HT-29 (cell line): Measurements from ENCODE around the gene TMPRSS2. TPM values are rescaled to one million over a fixed set of nuclear protein-coding genes. Genes with fewer than 3 reads are reported as not detected.

ENCODE experiments used
- DNase-seq: peaks from one replicate; pipeline ENCODE4 v3.0.0-alpha.2; 2015; ENCODE audit warnings: low spot score
- total RNA-seq: library from RNA; depleted of rRNA; stranded (reverse); fragments of >200 nt; shearing (Covaris generic); gene quantifications from 2 replicates; pipeline ENCODE4 v1.2.3, GENCODE V29; 2014; rRNA removed

The TMPRSS2 gene
- 28.4 and 34.5 TPM in 2 replicates for total RNA-seq

DNA sequence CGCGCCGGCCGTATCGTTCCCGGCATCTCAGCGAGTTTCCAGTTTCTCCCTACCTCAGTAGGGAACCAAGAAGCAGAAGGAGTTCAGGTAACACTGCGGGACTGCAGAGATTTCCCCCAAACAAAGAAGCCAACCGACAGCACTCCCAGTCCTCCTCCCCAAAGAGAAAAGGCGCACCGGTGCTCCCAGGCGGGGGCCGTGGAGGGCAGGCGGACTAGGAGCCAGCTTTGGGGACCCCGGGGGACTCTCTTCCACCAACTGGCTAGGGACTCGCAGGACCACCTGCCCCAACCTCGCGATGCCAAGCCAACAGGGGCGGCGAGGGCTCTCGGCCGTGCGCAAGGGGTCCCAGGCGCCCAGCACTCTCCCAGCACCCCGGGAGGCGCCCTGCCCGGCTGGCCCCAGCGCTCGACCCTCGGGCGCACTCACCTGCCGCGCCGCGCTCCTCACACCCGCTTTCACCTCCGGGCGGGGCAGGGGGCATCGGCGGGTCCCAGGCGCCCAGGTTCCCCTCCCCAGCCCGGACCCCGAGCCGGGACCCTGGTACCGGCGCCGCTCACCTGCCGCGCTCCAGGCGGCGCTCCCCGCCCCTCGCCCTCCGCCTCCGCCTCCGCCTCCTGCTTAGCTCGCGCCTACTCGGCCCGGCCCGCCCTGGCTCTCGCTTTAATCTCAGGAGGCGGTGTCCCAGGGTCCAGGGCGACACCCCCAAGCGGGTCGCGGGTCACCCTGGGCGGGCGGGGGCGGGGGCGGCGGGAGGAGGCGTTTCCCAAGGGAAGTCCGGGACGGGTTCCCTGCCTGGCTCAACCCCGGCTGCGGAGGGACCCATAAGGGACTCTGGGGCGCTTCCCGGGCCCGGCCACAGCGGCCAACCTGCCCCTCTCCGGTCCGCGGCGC, at the start of gene TMPRSS2:
Gene TMPRSS2, minus strand, starts transcription at position 638 of the 894 bp plus-strand sequence. CDS start 10,025 bp downstream, outside the sequence.
- DNase-seq: peak; percentile 64

DNA sequence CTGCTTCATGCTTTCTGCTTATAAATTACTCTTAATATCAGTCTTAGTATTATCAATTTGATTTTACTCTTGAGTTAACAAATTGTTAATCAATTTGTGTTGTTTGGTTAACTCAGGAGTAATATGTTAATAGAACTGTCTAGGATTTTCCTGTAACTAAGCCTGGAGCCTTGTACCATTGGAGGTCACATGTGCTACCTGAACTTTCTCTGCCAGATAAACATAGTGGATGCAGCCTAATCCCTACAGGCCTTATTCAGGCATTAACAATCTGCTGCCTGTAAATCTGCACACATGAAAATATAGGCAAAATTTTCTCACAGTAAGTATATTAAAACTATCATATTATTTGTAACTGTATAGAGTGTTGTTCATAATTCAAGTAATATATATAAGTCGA, 47.1 kb upstream of the TMPRSS2 start:
- no peak for DNase-seq

- DNase-seq: no peak
These were observed 44.3 kb upstream of the TMPRSS2 start for GRCh38 chr21:41552254-41552653.

DNA sequence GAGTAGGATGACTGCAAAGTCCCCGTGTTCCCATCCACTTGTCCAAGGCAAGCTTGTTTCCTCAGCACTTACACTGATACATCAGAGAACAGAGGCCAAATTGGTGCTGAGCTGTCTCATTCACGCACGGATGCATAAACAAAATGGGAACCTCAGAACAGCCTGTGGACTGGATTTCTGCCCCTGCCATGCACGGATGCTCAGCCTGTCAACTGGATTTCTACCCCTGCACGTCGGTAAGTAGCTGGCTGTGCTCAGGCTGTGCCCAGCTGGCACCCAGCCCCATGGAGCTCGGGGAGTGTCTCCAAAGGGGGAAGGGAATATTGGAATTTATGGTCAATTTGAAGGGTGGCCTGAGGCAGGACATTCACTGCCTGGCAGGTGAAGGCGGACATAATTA, 40.8 kb upstream of the TMPRSS2 start:
- DNase-seq: no peak

- no peak for DNase-seq
These were observed 39.2 kb upstream of the TMPRSS2 start for GRCh38 chr21:41547111-41547510.

- no peak for DNase-seq
These were observed 37.8 kb upstream of the TMPRSS2 start for GRCh38 chr21:41545500-41546359.

- no peak for DNase-seq
These were observed 34.8 kb upstream of the TMPRSS2 start for GRCh38 chr21:41542727-41543126.

GRCh38 chr21:41537356-41537755, 29.4 kb upstream of the TMPRSS2 start:
- no peak for DNase-seq

DNA sequence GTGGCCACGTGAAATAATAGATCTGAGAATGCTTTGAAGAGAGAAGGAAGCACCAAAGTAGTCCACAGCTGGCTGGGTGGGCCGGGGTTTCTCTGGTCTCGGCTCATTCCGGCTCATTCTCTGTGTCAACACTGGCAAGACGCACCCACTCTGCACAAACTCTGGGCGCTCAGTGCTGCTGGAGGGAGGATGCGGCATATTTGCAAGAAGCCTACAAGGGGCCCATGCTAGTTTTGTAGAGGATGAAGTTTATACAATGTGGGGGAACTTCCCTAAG, 28.8 kb upstream of the TMPRSS2 start:
- DNase-seq: no peak

- DNase-seq: peak; percentile 82
These were observed 28.3 kb upstream of the TMPRSS2 start for GRCh38 chr21:41536076-41536826.

GRCh38 chr21:41530366-41530765, 22.4 kb upstream of the TMPRSS2 start:
- no peak for DNase-seq

DNA sequence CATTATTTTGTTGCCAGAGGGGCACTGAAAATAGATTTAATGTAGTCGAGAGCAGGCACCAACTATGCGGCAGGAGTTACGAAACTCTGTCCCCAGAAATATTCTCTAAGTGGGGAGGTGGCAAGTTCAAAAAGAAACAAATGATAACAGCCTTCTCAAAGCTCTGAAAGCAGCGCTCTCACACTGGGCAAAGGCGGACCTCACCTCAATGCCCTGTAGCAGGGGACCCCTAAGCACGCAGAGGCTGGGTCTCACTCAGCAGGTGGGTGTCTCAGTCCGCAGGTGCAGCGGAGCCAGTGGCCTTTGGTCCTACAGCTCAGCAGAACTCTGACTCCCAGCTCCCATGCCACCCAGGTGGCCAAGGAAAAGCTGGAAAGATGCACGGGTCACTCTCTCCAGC, 21.8 kb upstream of the TMPRSS2 start:
- DNase-seq: no peak

- no peak for DNase-seq
These were observed 18.6 kb upstream of the TMPRSS2 start for GRCh38 chr21:41526478-41527087.

DNA sequence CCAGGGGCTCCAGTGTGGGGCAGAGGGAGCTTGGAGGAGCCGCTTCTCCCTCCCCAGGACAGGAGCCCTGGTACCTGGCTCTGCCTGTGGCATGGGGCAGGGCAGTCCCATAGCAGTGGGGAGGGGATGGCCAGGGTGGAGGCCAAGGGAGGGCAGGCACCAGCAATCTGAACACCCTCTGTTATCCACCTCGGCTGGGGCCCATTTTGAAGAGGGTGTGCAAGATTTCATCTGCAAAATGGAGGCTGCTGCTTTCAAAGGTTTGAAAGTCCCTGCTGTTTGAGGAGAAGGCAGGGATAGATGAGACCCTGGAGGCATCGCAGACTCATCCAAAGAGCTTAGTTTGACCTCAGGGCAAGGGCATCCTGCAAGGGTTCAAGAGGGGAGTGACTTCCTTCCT, 15.2 kb upstream of the TMPRSS2 start:
- DNase-seq: no peak

DNA sequence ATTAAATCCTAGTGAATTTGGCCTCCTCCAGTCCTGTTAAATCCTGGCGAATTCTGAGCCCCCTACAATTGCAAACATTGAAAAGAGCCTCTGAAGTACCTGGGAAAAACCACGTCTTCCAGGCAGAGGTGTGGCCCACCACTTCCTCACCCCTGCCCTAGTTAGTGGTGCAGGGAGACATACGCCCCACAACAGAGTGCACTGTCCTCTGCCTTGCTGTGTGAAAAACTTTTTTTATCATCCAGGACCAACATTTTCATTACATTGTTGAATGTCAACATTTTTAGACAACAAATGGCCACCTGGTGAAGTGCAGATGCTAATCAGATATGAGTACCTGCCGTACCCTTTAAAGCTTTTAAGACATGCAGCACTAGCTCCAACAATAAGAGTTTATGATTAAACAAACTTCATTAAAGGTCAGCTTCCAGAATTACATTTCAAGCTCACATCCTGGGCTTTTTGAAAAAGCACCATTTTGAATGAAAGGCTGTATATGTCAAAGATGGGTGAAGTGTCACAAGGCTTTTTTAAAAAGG, 13.6 kb upstream of the TMPRSS2 start:
- DNase-seq: no peak

DNA sequence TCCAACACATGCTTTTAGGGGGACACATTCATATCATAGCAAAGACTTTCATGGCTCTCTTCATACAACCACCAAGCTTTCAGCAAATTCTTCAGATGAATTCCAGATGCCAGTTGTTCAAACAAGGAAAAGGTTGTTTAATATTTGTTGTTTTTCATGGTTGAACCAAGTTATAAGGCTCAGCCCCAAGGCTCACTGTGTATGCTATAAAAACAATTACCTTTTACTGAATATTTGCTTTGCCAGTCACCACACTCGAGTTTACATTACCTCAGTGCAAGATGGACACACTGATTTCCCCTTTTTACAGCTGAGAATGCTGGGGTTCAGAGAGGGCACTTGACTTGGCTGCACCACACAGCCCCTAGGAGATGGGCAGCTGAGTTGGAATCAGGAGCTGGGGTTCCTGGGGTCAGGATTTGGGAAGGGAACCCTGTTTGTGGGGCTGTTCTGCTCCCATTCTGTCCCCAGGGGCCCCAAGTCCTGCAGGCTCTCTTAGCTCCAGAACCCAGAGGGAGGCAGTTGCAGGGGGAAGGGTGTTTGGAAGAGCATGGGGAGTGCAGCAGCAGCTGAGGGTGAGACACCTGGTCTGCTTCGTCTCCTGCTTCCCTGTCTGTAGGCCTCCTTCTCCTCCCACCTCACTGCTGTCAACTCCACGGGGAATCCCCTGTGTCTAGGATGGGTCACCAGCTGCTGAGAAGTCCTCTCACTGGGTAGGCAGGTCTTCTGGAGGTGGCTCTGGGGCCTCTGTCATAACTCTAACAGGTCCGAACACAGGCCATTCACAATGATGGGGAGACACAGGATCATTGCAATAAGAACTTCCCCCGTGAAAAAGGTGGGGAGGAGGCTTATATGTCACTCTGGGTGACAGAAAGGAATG, 12.8 kb upstream of the TMPRSS2 start:
- no peak for DNase-seq

GRCh38 chr21:41519806-41520559, 12.0 kb upstream of the TMPRSS2 start:
- DNase-seq: no peak

GRCh38 chr21:41518757-41519156, 10.8 kb upstream of the TMPRSS2 start:
- no peak for DNase-seq

DNA sequence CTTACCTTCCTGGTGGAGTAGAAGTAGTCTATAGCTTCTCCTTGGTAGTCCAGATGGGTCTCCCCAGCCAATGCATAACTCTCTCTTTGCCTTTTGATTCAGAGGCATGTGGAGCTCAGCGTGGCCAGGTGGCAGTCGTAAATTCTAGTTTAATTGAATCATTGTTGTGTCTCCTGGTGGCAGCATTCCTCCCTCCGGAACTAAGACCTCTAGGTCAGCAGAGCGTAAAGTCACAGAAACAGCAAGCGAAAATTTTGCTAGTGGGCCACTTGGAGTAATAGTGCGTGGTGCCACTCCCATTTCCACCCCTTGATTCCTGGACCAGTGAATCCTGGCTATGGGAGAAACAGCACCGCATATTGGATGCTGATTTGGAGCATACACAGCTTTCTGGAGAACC, 3.9 kb upstream of the TMPRSS2 start:
- DNase-seq: peak; percentile 44
